Measurements from ENCODE around the gene MAGI3. TPM values are rescaled to one million over a fixed set of nuclear protein-coding genes. Genes with fewer than 3 reads are reported as not detected.

Gene MAGI3
- total and polyA plus RNA-seq, 2 of the 13 experiments (the other 11 are each of a cell fraction or from before 2014, with no cell fraction given), result 4.0 to 11.8 TPM

- no peak for TF ChIP-seq PHF21A (CRISPR knock-in tag; IDR thresholded peaks at IDR 0.05)
- peak; percentile 42; the same call in 1 of the 2 replicates for TF ChIP-seq SAP130 (CRISPR knock-in tag; IDR thresholded peaks at IDR 0.05; ENCODE audit: low read depth)
- peak; percentile 15; the same call in 1 of the 2 replicates for TF ChIP-seq KDM5B (CRISPR knock-in tag; IDR thresholded peaks at IDR 0.05; ENCODE audit: borderline replicate concordance)
- TF ChIP-seq NR2F2 (IDR thresholded peaks at IDR 0.05; ENCODE audit: borderline replicate concordance, low read depth), result no peak
- TF ChIP-seq KDM1A (CRISPR knock-in tag; IDR thresholded peaks at IDR 0.05), result peak; percentile 92
- peak; percentile 80; the same call in 1 of the 2 replicates for TF ChIP-seq RCOR2 (CRISPR knock-in tag; IDR thresholded peaks at IDR 0.05)
- no peak for TF ChIP-seq ZNF776 (CRISPR knock-in tag; IDR thresholded peaks at IDR 0.05)
- no peak for TF ChIP-seq U2AF2 (IDR thresholded peaks at IDR 0.05; ENCODE audit: low read depth, low read length)
- no peak for TF ChIP-seq DBP (CRISPR knock-in tag; IDR thresholded peaks at IDR 0.05; ENCODE audit: not compliant biosample characterization)
- no peak for TF ChIP-seq CEBPG (CRISPR knock-in tag; IDR thresholded peaks at IDR 0.05)
- no peak for TF ChIP-seq GPN1 (CRISPR knock-in tag; IDR thresholded peaks at IDR 0.05; ENCODE audit: borderline replicate concordance)
- no peak for TF ChIP-seq CREBL2 (CRISPR knock-in tag; IDR thresholded peaks at IDR 0.05; ENCODE audit: borderline replicate concordance)
- no peak for TF ChIP-seq ZNF275 (CRISPR knock-in tag; IDR thresholded peaks at IDR 0.05; ENCODE audit: borderline replicate concordance)
- no peak for TF ChIP-seq ZNF331 (CRISPR knock-in tag; IDR thresholded peaks at IDR 0.05)
- no peak for TF ChIP-seq ZNF414 (CRISPR knock-in tag; IDR thresholded peaks at IDR 0.05)
- no peak for TF ChIP-seq HOXA9 (CRISPR knock-in tag; IDR thresholded peaks at IDR 0.05; ENCODE audit: borderline replicate concordance)
- no peak for TF ChIP-seq ZNF713 (CRISPR knock-in tag; IDR thresholded peaks at IDR 0.05)
- TF ChIP-seq ZBTB7A (CRISPR knock-in tag; IDR thresholded peaks at IDR 0.05), result no peak
- TF ChIP-seq ZNF883 (CRISPR knock-in tag; IDR thresholded peaks at IDR 0.05; ENCODE audit: not compliant biosample characterization), result peak; percentile 38
- TF ChIP-seq CHCHD3 (CRISPR knock-in tag; IDR thresholded peaks at IDR 0.05), result peak; percentile 66; the same call in 1 of the 2 replicates
- TF ChIP-seq ZXDC (CRISPR knock-in tag; IDR thresholded peaks at IDR 0.05), result no peak
These were observed 745 bp downstream of the MAGI3 start (continued) for GRCh38 chr1:113390871-113391648.
